SK-MEL-5 (cell line): ENCODE results near the gene PACS2. TPM values are rescaled to one million over a fixed set of nuclear protein-coding genes. Genes with fewer than 3 reads are reported as not detected.

Experiments
- DNase-seq: peaks from one replicate; pipeline ENCODE4 v3.0.0-alpha.2; 2016; ENCODE audit warnings: low read depth, low spot score
- in situ Hi-C: cut with HindIII; loops from 2 replicates; pipeline ENCODE4 v1.10.0; 2016; ENCODE audit warnings: low sequenced_read_pairs, high pct_unique_total_duplicates, low pct_unique_long_range_greater_than_20kb
- total RNA-seq: library from RNA; depleted of rRNA; stranded (reverse); fragments of >200 nt; shearing (Covaris generic); gene quantifications from 2 replicates; pipeline ENCODE4 v1.2.3, GENCODE V29; 2014

PACS2 gene
- total RNA-seq, 1 experiment from 2014 or later, result 26.0 TPM

- in situ Hi-C loops, result no loop called here
- no peak for DNase-seq
These were observed 70.7 kb downstream of the PACS2 start for GRCh38 chr14:105385322-105385637.

GRCh38 chr14:105385698-105386365, 71.3 kb downstream of the PACS2 start:
- no peak for DNase-seq
- in situ Hi-C loops, result no loop called here

- no peak for DNase-seq
- in situ Hi-C loops, result no loop called here
These were observed 72.3 kb downstream of the PACS2 start for GRCh38 chr14:105386581-105387529.

- in situ Hi-C loops, result no loop called here
- DNase-seq, result no peak
These were observed 73.0 kb downstream of the PACS2 start for GRCh38 chr14:105387530-105387922.

GRCh38 chr14:105388110-105388951, 73.8 kb downstream of the PACS2 start:
- in situ Hi-C loops, result no loop called here
- DNase-seq, result no peak

GRCh38 chr14:105388976-105389375, 74.4 kb downstream of the PACS2 start:
- in situ Hi-C loops, result no loop called here

GRCh38 chr14:105389534-105389933, 75.0 kb downstream of the PACS2 start:
- in situ Hi-C loops, result no loop called here
- DNase-seq, result peak; percentile 65

More at GRCh38 chr14:105388976-105389375, 74.4 kb downstream of the PACS2 start:
- DNase-seq, result no peak

GRCh38 chr14:105389976-105390848, 75.7 kb downstream of the PACS2 start:
- no peak for DNase-seq
- in situ Hi-C loops, result no loop called here

GRCh38 chr14:105390849-105391500, 76.4 kb downstream of the PACS2 start:
- in situ Hi-C loops, result no loop called here
- no peak for DNase-seq

- in situ Hi-C loops, result no loop called here
- DNase-seq, result no peak
These were observed 77.0 kb downstream of the PACS2 start for GRCh38 chr14:105391541-105391940.

GRCh38 chr14:105392131-105393090, 77.9 kb downstream of the PACS2 start:
- in situ Hi-C loops, result no loop called here
- no peak for DNase-seq

- in situ Hi-C loops, result no loop called here
These were observed 78.6 kb downstream of the PACS2 start for GRCh38 chr14:105393151-105393550.

GRCh38 chr14:105394714-105395537, 80.4 kb downstream of the PACS2 start:
- in situ Hi-C loops, result no loop called here
- DNase-seq, result no peak

More at GRCh38 chr14:105393151-105393550, 78.6 kb downstream of the PACS2 start:
- no peak for DNase-seq

GRCh38 chr14:105395538-105395854, 80.9 kb downstream of the PACS2 start:
- DNase-seq, result no peak
- in situ Hi-C loops, result no loop called here

GRCh38 chr14:105397350-105397931, 82.9 kb downstream of the PACS2 start:
- DNase-seq, result no peak
- in situ Hi-C loops, result no loop called here
